KBM-7 (cell line): ENCODE results near the gene CBX5.
"Not testable (repeated sequence)": the region's sequence is repeated elsewhere in the genome, so short reads cannot be mapped to it uniquely, and the experiment has no call there.

Experiments used
- DNase-seq: peaks from one replicate; pipeline ENCODE4 v3.0.0-alpha.2; 2015
- in situ Hi-C: fragments of 300-500 bp; cut with MboI; formaldehyde crosslinking; loops from 2 replicates; pipeline ENCODE4 v1.14.3; 2020; ENCODE audit warnings: low sequenced_read_pairs, low pct_unique_long_range_greater_than_20kb, mixed read lengths

Gene CBX5

DNA sequence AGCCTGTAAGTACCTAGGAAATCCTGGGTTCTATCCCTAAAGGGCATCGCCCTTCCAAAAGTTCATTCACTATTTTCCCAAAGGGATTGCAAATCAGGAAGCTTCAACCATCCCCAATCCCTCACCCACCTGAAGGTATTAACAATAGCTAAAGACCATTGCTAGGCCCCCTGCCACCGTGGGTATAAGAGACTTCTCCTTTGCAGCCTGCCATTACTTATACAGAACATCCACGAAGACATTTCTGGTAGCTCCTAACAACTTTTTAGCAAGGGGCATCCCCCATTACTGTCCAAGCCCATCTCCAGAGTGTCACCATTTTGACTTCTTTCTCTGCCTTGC, 90.8 kb downstream of the CBX5 start:
- in situ Hi-C loops, result no loop called here
- no peak for DNase-seq

DNA sequence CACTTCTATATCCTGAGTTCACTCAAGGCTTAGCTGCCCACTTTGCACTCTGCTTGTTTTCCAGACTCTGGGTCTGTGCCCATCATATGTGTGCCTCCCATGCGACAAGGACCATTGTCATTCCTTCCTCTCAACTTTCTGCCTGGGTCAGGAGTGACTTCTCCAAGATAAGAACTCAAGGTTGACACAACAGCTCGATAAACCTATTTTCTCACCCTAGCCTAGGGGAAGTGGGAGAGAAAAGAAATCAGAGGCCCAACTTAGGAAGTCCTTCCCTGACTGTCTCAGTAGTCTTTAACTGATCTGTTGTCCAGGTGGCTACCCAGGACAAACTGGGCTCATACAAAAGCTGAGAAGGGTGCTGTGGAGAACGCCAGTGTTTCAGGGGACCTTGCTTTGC, 92.8 kb downstream of the CBX5 start:
- in situ Hi-C loops, result no loop called here
- no peak for DNase-seq

DNA sequence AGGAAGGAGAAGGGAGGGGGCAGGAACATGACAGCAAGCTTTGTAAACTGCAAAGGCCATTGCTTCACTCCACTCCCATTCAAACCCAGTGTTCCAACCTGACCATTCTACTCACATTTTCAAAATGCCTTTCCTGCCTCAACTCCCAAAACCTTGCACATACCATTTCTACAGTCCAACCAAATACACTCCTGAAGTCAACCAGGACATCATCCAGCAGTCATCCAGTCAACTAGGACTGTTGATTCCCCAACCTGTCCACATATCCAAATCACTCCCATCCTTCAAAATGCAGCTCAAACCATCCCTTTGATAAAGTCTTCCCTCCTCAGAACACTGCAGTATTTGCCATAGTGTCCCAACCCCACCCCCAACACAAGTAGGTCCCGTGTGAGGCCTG, 94.0 kb downstream of the CBX5 start:
- in situ Hi-C loops, result no loop called here
- no peak for DNase-seq

DNA sequence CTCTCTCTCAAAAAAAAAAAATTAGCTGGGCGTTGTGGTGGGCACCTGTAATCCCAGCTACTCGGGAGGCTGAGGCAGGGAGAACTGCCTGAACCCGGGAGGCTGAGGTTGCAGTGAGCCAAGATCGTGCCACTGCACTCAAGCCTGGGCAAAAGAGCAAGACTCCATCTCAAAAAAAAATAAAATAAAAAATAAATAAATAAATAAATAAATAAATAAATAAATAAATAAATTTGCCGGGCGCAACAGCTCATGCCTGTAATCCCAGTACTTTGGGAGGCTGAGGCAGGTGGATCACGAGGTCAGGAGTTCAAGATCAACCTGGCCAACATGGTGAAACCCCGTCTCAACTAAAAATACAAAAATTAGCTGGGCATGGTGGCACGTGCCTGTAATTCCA, 94.6 kb downstream of the CBX5 start:
- in situ Hi-C loops, DNase-seq: not testable (repeated sequence)

DNA sequence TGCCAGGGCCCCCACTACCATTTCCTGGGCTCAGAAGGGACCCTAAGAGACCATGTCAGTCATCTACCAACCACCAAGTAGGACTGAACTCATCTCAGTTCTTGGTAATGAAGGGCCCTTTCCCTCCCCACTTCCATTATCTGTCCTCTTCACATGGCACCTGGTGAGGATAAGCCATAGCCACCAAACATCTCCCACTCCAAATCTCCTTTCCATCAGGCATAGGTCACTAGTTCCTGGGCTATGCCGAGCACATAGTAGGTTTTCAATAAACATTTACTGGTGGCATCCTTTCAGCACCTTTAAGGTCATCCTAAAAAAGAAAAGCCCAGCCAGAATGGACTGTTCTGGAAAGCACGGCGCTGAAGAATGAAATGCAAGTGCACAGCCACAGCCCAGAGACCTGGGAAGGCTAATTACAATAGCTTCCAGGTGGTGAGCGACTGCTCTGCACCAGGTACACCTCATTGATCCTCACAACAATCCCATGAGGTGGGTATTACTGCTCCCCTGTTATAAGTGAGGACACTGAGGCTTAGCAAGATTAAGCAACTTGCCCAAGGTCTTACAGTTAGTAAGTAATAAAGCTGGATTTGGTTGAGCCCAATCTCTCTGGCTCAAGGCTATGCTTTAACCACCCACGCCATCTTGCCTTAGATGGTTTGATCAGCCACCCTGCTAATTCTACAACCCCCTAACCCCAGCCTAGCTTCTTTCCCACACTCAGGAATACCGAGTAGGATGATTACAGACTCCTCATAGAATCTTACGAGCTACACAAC, 95.7 kb downstream of the CBX5 start:
- in situ Hi-C loops, result no loop called here
- no peak for DNase-seq

DNA sequence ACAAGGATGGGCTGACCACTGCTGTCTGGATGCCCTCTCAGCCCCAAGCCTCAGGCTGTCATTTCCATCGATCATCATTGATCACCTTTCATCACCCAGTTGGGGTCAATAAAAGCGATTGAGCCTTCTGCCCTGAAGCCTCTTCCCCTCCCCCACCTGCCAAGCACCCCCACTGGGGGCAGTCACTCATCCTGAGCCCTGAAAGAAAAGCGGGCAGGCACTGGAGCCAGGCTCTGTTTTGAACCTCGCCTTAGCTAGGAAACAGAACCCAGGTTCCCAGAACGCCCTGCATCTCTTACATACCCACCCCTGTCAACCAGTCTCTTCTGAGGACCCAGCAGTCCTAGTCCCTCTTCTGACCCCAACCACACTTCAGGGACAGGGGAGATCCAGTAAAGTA, 96.9 kb downstream of the CBX5 start:
- in situ Hi-C loops, result no loop called here
- no peak for DNase-seq

DNA sequence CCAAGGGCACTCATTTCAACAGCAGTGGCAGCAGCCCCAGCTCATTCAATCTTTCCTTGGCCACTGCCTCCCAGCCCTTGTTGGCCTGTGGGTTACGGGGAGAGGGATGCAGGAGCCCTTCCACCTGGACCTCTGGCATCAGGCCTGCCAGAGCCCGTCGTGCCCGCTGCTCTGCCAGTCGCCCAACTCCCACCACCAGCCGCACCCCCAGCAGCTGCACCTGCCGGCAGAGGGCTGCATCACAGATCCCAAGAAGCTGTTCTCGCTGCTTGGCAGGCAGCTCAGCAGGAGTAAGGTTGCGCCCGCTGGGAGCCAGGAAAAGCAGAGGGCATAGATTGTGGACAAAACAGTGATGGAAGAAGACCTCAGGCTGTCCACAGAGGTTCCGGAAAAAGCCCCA, 97.8 kb downstream of the CBX5 start:
- no peak for DNase-seq
- in situ Hi-C loops, result no loop called here
